ENCODE measurements around the gene MAGI3.

The MAGI3 gene

GRCh38 chr1:113663165-113663951 lies 273.0 kb downstream of the MAGI3 start:
- peak; percentile 42 for DNase-seq

- no peak for DNase-seq
Observed at GRCh38 chr1:113665071-113665470, 274.8 kb downstream of the MAGI3 start.

GRCh38 chr1:113666126-113666525 lies 275.8 kb downstream of the MAGI3 start:
- no peak for DNase-seq

GRCh38 chr1:113669988-113670387 lies 279.7 kb downstream of the MAGI3 start:
- no peak for DNase-seq

GRCh38 chr1:113670650-113671049 lies 280.3 kb downstream of the MAGI3 start:
- no peak for DNase-seq

- no peak for DNase-seq
Observed at GRCh38 chr1:113672491-113672890, 282.2 kb downstream of the MAGI3 start.

GRCh38 chr1:113674591-113674990 lies 284.3 kb downstream of the MAGI3 start:
- DNase-seq = no peak

GRCh38 chr1:113675302-113675701 lies 285.0 kb downstream of the MAGI3 start:
- peak; percentile 29 for DNase-seq

GRCh38 chr1:113676524-113676923 lies 286.2 kb downstream of the MAGI3 start:
- DNase-seq = peak; percentile 30

GRCh38 chr1:113677250-113678158 lies 287.2 kb downstream of the MAGI3 start:
- DNase-seq = peak; percentile 82

GRCh38 chr1:113678159-113678469 lies 287.8 kb downstream of the MAGI3 start:
- DNase-seq = no peak

- no peak for DNase-seq
Observed at GRCh38 chr1:113681596-113682337, 291.5 kb downstream of the MAGI3 start.

GRCh38 chr1:113683384-113684152 lies 293.3 kb downstream of the MAGI3 start:
- DNase-seq = no peak

GRCh38 chr1:113684153-113684541 lies 293.8 kb downstream of the MAGI3 start:
- DNase-seq = peak; percentile 69

- DNase-seq = no peak
Observed at GRCh38 chr1:113686891-113687618, 296.7 kb downstream of the MAGI3 start.

- peak; percentile 59 for DNase-seq
Observed at GRCh38 chr1:113691184-113691583, 300.9 kb downstream of the MAGI3 start.

- no peak for DNase-seq
Observed at GRCh38 chr1:113692342-113692741, 302.0 kb downstream of the MAGI3 start.

GRCh38 chr1:113692824-113693431 lies 302.6 kb downstream of the MAGI3 start:
- DNase-seq = peak; percentile 54

GRCh38 chr1:113694910-113695309 lies 304.6 kb downstream of the MAGI3 start:
- no peak for DNase-seq

- peak; percentile 64 for DNase-seq
Observed at GRCh38 chr1:113701429-113701828, 311.1 kb downstream of the MAGI3 start.

- DNase-seq = no peak
Observed at GRCh38 chr1:113714606-113715269, 324.4 kb downstream of the MAGI3 start.

All from hematopoietic multipotent progenitor cell treated with erythropoietin and hydrocortisone succinate and interleukin-3 and kit ligand, for 4 days (in vitro differentiated cells).